CD4-positive, alpha-beta T cell treated with Interleukin-21 for 1 hour (primary cell): ENCODE measurements around the gene MFSD2A.
"Not testable (repeated sequence)": the region's sequence is repeated elsewhere in the genome, so short reads cannot be mapped to it uniquely, and the experiment has no call there.

Experiments used
- DNase-seq: peaks from one replicate; pipeline ENCODE4 v3.0.0-alpha.2; 2020

MFSD2A gene

GRCh38 chr1:40007481-40008034 lies 52.6 kb downstream of the MFSD2A start:
- not testable (repeated sequence) for DNase-seq

- DNase-seq: no peak
Measured at GRCh38 chr1:40011198-40011597, 56.3 kb downstream of the MFSD2A start.

- peak; percentile 56 for DNase-seq
Measured at GRCh38 chr1:40014253-40014706, 59.3 kb downstream of the MFSD2A start.

GRCh38 chr1:40014812-40015594 lies 60.1 kb downstream of the MFSD2A start:
- no peak for DNase-seq

GRCh38 chr1:40017951-40018575 lies 63.1 kb downstream of the MFSD2A start:
- no peak for DNase-seq
